Measurements from ENCODE around the gene COPE. TPM values are rescaled to one million over a fixed set of nuclear protein-coding genes. Genes with fewer than 3 reads are reported as not detected.

The COPE gene
- total and polyA plus RNA-seq, 2 of the 4 experiments (the other 2 are of a cell fraction): 347 to 461 TPM

- Histone ChIP-seq H3K9ac (ENCODE audit: low read depth, low read length) (peak overlapping the region; percentile 92), H4K91ac (ENCODE audit: insufficient read depth, low read depth, low read length) (peak overlapping the region; percentile 73; the same call in 1 of the 2 replicates), H2BK20ac (ENCODE audit: low read depth, low read length) (no peak overlapping the region), H3K14ac (replicated peaks; ENCODE audit: low read depth, low read length) (peak overlapping the region; percentile 98; the same call in 1 of the 2 replicates), H3K79me1 (ENCODE audit: low read depth in 1 of 2, low read length in 2 of 2) (peaks cover 18 to 50% of the 10 kb centered on the region in 2 experiments), H4K8ac (ENCODE audit: low read depth in 2 of 2, low read length in 2 of 2) (peak overlapping the region; percentile 75 to 91; a peak in 2 of 4 replicates), H3K23ac (ENCODE audit: low read depth, low read length) (no peak overlapping the region; the same call in 1 of the 2 replicates), H2AK5ac (ENCODE audit: low read depth, low read length) (peak overlapping the region; percentile 96), H2BK15ac (ENCODE audit: low read depth, low read length) (0 out of 3 replicates have a peak overlapping the region, but pooled peaks have one; percentile 56), H3K4me1 (ENCODE audit: control insufficient read depth, insufficient read depth, low read length) (peaks cover 6% of the 10 kb centered on the region), H2BK5ac (ENCODE audit: low read depth, low read length, poor library complexity, severe bottlenecking) (no peak overlapping the region), H2BK120ac (ENCODE audit: low read depth, low read length) (peak overlapping the region; percentile 33; the same call in 1 of the 2 replicates), H3K9me1 (ENCODE audit: insufficient read depth, low read length) (peaks cover 10% of the 10 kb centered on the region), H3K27ac (ENCODE audit: insufficient read depth, low read length) (peak overlapping the region; percentile 74), H2AK9ac (replicated peaks; ENCODE audit: low read depth, low read length, poor library complexity) (peak overlapping the region; percentile 99), H3K4me2 (ENCODE audit: low read depth, low read length) (peak overlapping the region; percentile 91), H3K27me3 (ENCODE audit: control insufficient read depth, insufficient read depth, low read length) (no peaks in the 10 kb centered on the region), H3K9me3 (ENCODE audit: control insufficient read depth, insufficient read depth, low read length) (no peaks in the 10 kb centered on the region), H3K56ac (ENCODE audit: extremely low read depth, insufficient read depth, low read length) (no peak overlapping the region), H4K5ac (ENCODE audit: low read depth, low read length) (no peak overlapping the region; the same call in 1 of the 2 replicates), H4K20me1 (ENCODE audit: insufficient read depth, low read length) (peaks cover 21% of the 10 kb centered on the region), H2AFZ (replicated peaks; ENCODE audit: low read length, poor library complexity) (no peak overlapping the region), H3K36me3 (ENCODE audit: control insufficient read depth, insufficient read depth, low read length) (peaks cover 28% of the 10 kb centered on the region), H3K4me3 (ENCODE audit: insufficient read depth, low read depth, low read length) (peak overlapping the region; percentile 73; the same call in 1 of the 2 replicates), H3K4ac (ENCODE audit: low read depth, low read length) (peak overlapping the region; percentile 82), H3K18ac (ENCODE audit: low read depth, low read length) (no peak overlapping the region)
- WGBS, 2 experiments (ENCODE audit: extremely low coverage in 2 of 2, insufficient read length in 1 of 2): no CpG with 5 or more reads among the region's 3 CpGs
- in situ Hi-C loops (cut with MboI; ENCODE audit: low sequenced_read_pairs): loop anchor here (5.0 kb wide), 1 partner anchor 48 kb away; no protein-coding TSS in a partner anchor
- TF ChIP-seq MAFK (IDR thresholded peaks at IDR 0.05; ENCODE audit: low read depth, low read length): no peak
- no peak for TF ChIP-seq USF2 (IDR thresholded peaks at IDR 0.05; ENCODE audit: low read depth, low read length)
- TF ChIP-seq SMC3 (IDR thresholded peaks at IDR 0.05; ENCODE audit: low read depth, low read length): no peak
- no peak for TF ChIP-seq BHLHE40 (IDR thresholded peaks at IDR 0.05; ENCODE audit: low read depth, low read length)
- no peak for TF ChIP-seq CTCF (conservative IDR thresholded peaks at IDR 0.05; ENCODE audit: low read depth, low read length)
- no peak for TF ChIP-seq POLR2A (IDR thresholded peaks at IDR 0.05; ENCODE audit: low read depth, low read length)
- TF ChIP-seq RAD21 (IDR thresholded peaks at IDR 0.05; ENCODE audit: low read length): no peak
- POLR2A ChIA-PET (ENCODE audit: unreplicated experiment): interaction anchor here (0.6 kb wide), 1 partner anchor 82 kb away, joined by 3 read pairs; no protein-coding TSS in a partner anchor
- dilution Hi-C loops (cut with HindIII; ENCODE audit: low sequenced_read_pairs, unreplicated experiment): no loop called here
- no TSS peak for BruUV-seq (replicated peaks)
- ATAC-seq (ENCODE audit: low read depth) (no peak), DNase-seq (no peak)
- CTCF ChIA-PET: no interaction called here
- intact Hi-C loops (cut with micrococcal nuclease): no loop called here
These were observed 20.0 kb upstream of the COPE start for GRCh38 chr19:18939163-18939562.
